H9 (cell line): ENCODE data around the gene UNC79. TPM values are rescaled to one million over a fixed set of nuclear protein-coding genes. Genes with fewer than 3 reads are reported as not detected.

Experiments
- DNase-seq: peaks from one replicate; pipeline ENCODE4 v3.0.0-alpha.2; 2017
- H2AFZ ChIP-seq: one replicate; pipeline ENCODE4 v1.6.1; 2013; ENCODE audit warnings: mild to moderate bottlenecking, low read length, control low read depth, moderate library complexity
- H2AK5ac ChIP-seq: 2 replicates; pipeline ENCODE4 v1.6.1; 2013; ENCODE audit warnings: low read length, control low read depth, mixed read lengths; ENCODE audit not compliant: insufficient read length
- H2BK120ac ChIP-seq: one replicate; pipeline ENCODE4 v1.6.1; 2013; ENCODE audit warnings: low read depth, mild to moderate bottlenecking, low read length, control low read depth, inconsistent platforms; ENCODE audit not compliant: poor library complexity, severe bottlenecking
- H2BK12ac ChIP-seq: 2 replicates; pipeline ENCODE4 v1.6.1; 2013; ENCODE audit warnings: low read length, control low read depth, mixed read lengths, low read depth; ENCODE audit not compliant: insufficient read length
- H2BK15ac ChIP-seq: 2 replicates; pipeline ENCODE4 v1.6.1; 2013; ENCODE audit warnings: low read depth, low read length, control low read depth
- H2BK20ac ChIP-seq: one replicate; pipeline ENCODE4 v1.6.1; 2013; ENCODE audit warnings: low read depth, mild to moderate bottlenecking, low read length, control low read depth, inconsistent platforms; ENCODE audit not compliant: poor library complexity, severe bottlenecking
- H2BK5ac ChIP-seq: 2 replicates; pipeline ENCODE4 v1.6.1; 2013; ENCODE audit warnings: low read length, control low read depth, mixed read lengths; ENCODE audit not compliant: insufficient read length
- H3K14ac ChIP-seq: 2 replicates; pipeline ENCODE4 v1.6.1; 2013; ENCODE audit warnings: low read length, control low read depth; ENCODE audit not compliant: insufficient read depth
- H3K18ac ChIP-seq: 2 replicates; pipeline ENCODE4 v1.6.1; 2013; ENCODE audit warnings: low read depth, mild to moderate bottlenecking, mixed read lengths, low read length, control low read depth; ENCODE audit not compliant: insufficient read length
- H3K23ac ChIP-seq: 2 replicates; pipeline ENCODE4 v1.6.1; 2013; ENCODE audit warnings: low read length, control low read depth, mixed read lengths, low read depth; ENCODE audit not compliant: insufficient read length
- H3K23me2 ChIP-seq: 2 replicates; pipeline ENCODE4 v1.6.1; 2013; ENCODE audit warnings: low read depth, mild to moderate bottlenecking, mixed read lengths, low read length, control low read depth; ENCODE audit not compliant: insufficient read length, poor library complexity, severe bottlenecking
- H3K27ac ChIP-seq: 2 replicates; pipeline ENCODE4 v1.5.1; 2013; ENCODE audit warnings: low read length, control low read depth, mixed read lengths, low read depth; ENCODE audit not compliant: insufficient read length
- H3K27me3 ChIP-seq: 2 replicates; pipeline ENCODE4 v1.6.1; 2013; ENCODE audit warnings: low read length, control low read depth, inconsistent platforms; ENCODE audit not compliant: insufficient read depth
- H3K4ac ChIP-seq: 2 replicates; pipeline ENCODE4 v1.6.1; 2013; ENCODE audit warnings: low read depth, mild to moderate bottlenecking, control low read depth, inconsistent platforms, low read length, moderate library complexity
- H3K4me1 ChIP-seq: 2 replicates; pipeline ENCODE4 v1.6.1; 2013; ENCODE audit warnings: low read length, control low read depth, inconsistent platforms; ENCODE audit not compliant: insufficient read depth
- H3K4me2 ChIP-seq: 2 replicates; pipeline ENCODE4 v1.6.1; 2013; ENCODE audit warnings: low read length, control low read depth, mixed read lengths; ENCODE audit not compliant: insufficient read length, insufficient read depth
- H3K56ac ChIP-seq: 2 replicates; pipeline ENCODE4 v1.6.1; 2013; ENCODE audit warnings: low read depth, mild to moderate bottlenecking, mixed read lengths, low read length, control low read depth; ENCODE audit not compliant: insufficient read length
- H3K79me1 ChIP-seq: 2 replicates; pipeline ENCODE4 v1.6.1; 2013; ENCODE audit warnings: low read depth, mild to moderate bottlenecking, moderate library complexity, low read length, control low read depth, inconsistent platforms; ENCODE audit not compliant: insufficient read depth, poor library complexity, severe bottlenecking
- H3K79me2 ChIP-seq: 2 replicates; pipeline ENCODE4 v1.6.1; 2013; ENCODE audit warnings: low read length, control low read depth, inconsistent platforms; ENCODE audit not compliant: insufficient read depth
- H3K9ac ChIP-seq: 2 replicates; pipeline ENCODE4 v1.6.1; 2013; ENCODE audit warnings: low read length, control low read depth, mixed read lengths; ENCODE audit not compliant: insufficient read length; ENCODE audit errors: extremely low read depth
- H3K9me3 ChIP-seq: one replicate; pipeline ENCODE4 v1.6.1; 2013; ENCODE audit warnings: low read depth, low read length, inconsistent platforms; ENCODE audit not compliant: control insufficient read depth
- H3T11ph ChIP-seq: one replicate; pipeline ENCODE4 v1.6.1; 2013; ENCODE audit warnings: mild to moderate bottlenecking, low read length, control low read depth, inconsistent platforms
- H4K20me1 ChIP-seq: one replicate; pipeline ENCODE4 v1.6.1; 2013; ENCODE audit not compliant: control insufficient read depth, insufficient read length, insufficient read depth
- H4K5ac ChIP-seq: 2 replicates; pipeline ENCODE4 v1.6.1; 2013; ENCODE audit warnings: low read depth, mild to moderate bottlenecking, mixed read lengths, low read length, control low read depth; ENCODE audit not compliant: insufficient read length
- H4K8ac ChIP-seq: replicated peaks from 2 replicates; pipeline ENCODE4 v1.6.1; 2013; ENCODE audit warnings: low read length, control low read depth, mixed read lengths, low read depth; ENCODE audit not compliant: insufficient read length
- H4K91ac ChIP-seq: 2 replicates; pipeline ENCODE4 v1.6.1; 2013; ENCODE audit warnings: low read depth, mild to moderate bottlenecking, moderate library complexity, mixed read lengths, low read length, control low read depth; ENCODE audit not compliant: insufficient read length
- H3K27ac Mint-ChIP-seq, 3 experiments: 2 replicates in 2 of 3; 3 replicates in 1 of 3; pipeline ENCODE4 v1.8.0; 2020 to 2021; ENCODE audit warnings: mixed read lengths in 3 of 3, mild to moderate bottlenecking in 1 of 3, moderate library complexity in 1 of 3
- H3K27me3 Mint-ChIP-seq: 2 replicates; pipeline ENCODE4 v1.8.0; 2021; ENCODE audit warnings: low read depth, mild to moderate bottlenecking, moderate library complexity, mixed read lengths
- H3K36me3 Mint-ChIP-seq, 3 experiments: 2 replicates in 2 of 3; 3 replicates in 1 of 3; pipeline ENCODE4 v1.8.0; 2020 to 2021; ENCODE audit warnings: low read depth in 3 of 3, mixed read lengths in 3 of 3; ENCODE audit not compliant: insufficient read depth in 1 of 3
- H3K4me1 Mint-ChIP-seq, 2 experiments: 2 replicates each; pipeline ENCODE4 v1.8.0; 2020; ENCODE audit warnings: mixed read lengths in 2 of 2
- H3K4me3 Mint-ChIP-seq, 2 experiments: 2 replicates in 1 of 2; 3 replicates in 1 of 2; pipeline ENCODE4 v1.8.0; 2020 to 2021; ENCODE audit warnings: mild to moderate bottlenecking in 2 of 2, mixed read lengths in 2 of 2, moderate library complexity in 1 of 2
- H3K9me3 Mint-ChIP-seq, 2 experiments: 2 replicates in 1 of 2; 3 replicates in 1 of 2; pipeline ENCODE4 v1.8.0; 2020; ENCODE audit warnings: mild to moderate bottlenecking in 2 of 2, mixed read lengths in 2 of 2, moderate library complexity in 1 of 2
- WGBS: extraction: QIAGEN DNeasy Blood & Tissue Kit; methylation state at CpG from one replicate; pipeline ENCODE4 v1.1.7; 2013; ENCODE audit warnings: missing lambda C conversion rate, low lambda C conversion rate, mixed read lengths; ENCODE audit not compliant: insufficient read length; ENCODE audit errors: extremely low coverage; 5-methylcytosine and 5-hydroxymethylcytosine counted together
- total RNA-seq: library from RNA; stranded (reverse); gene quantifications from 2 replicates; pipeline ENCODE4 v1.2.1, GENCODE V29; 2021
- TF ChIP-seq, protein P1 (sequence below): fragments of 200-600 bp; sonication (generic); conservative IDR thresholded peaks from 3 replicates; pipeline ENCODE4 v1.8.0; 2021; ENCODE audit warnings: antibody characterized with exemption, mild to moderate bottlenecking

UNC79 gene
- total RNA-seq, 1 experiment from 2014 or later = 3.0 TPM

- no peak overlapping the region for H3K4ac ChIP-seq
- no peaks in the 10 kb centered on the region; a peak in 1 of 5 replicates for H3K9me3 Mint-ChIP-seq
- no peak overlapping the region for H4K8ac ChIP-seq
- no peak overlapping the region for H4K5ac ChIP-seq
- 0 out of 7 replicates have a peak, but pooled peaks cover 0 to 2% (median 0%) of the 10 kb centered on the region in 3 experiments for H3K36me3 Mint-ChIP-seq
- H2BK20ac ChIP-seq = no peak overlapping the region
- no peak overlapping the region for H3K23ac ChIP-seq
- H4K20me1 ChIP-seq = no peaks in the 10 kb centered on the region
- H3K23me2 ChIP-seq = no peaks in the 10 kb centered on the region
- no peak overlapping the region for H2BK120ac ChIP-seq
- no peak overlapping the region for H3K4me2 ChIP-seq
- no peaks in the 10 kb centered on the region for H3K79me1 ChIP-seq
- DNase-seq = no peak
- H3K9me3 ChIP-seq = no peaks in the 10 kb centered on the region
- no peak overlapping the region for H3K56ac ChIP-seq
- no peak overlapping the region for H3T11ph ChIP-seq
- no peak overlapping the region for H3K4me3 Mint-ChIP-seq
- H3K27ac Mint-ChIP-seq = no peak overlapping the region; a peak in 1 of 7 replicates
- no peak overlapping the region for H3K27ac ChIP-seq
- H3K4me1 Mint-ChIP-seq = peaks cover 4 to 10% of the 10 kb centered on the region in 2 experiments; a peak in 3 of 4 replicates
- no peak overlapping the region for H3K18ac ChIP-seq
- no peak overlapping the region for H2AK5ac ChIP-seq
- H3K14ac ChIP-seq = no peak overlapping the region
- no peaks in the 10 kb centered on the region for H3K27me3 Mint-ChIP-seq
- no peak overlapping the region for H2BK12ac ChIP-seq
- H3K4me1 ChIP-seq = no peaks in the 10 kb centered on the region
- no peak overlapping the region for H2BK5ac ChIP-seq
- WGBS = no CpG with 5 or more reads among the region's 19 CpGs
- H3K27me3 ChIP-seq = no peaks in the 10 kb centered on the region
- TF ChIP-seq, protein P1, sequence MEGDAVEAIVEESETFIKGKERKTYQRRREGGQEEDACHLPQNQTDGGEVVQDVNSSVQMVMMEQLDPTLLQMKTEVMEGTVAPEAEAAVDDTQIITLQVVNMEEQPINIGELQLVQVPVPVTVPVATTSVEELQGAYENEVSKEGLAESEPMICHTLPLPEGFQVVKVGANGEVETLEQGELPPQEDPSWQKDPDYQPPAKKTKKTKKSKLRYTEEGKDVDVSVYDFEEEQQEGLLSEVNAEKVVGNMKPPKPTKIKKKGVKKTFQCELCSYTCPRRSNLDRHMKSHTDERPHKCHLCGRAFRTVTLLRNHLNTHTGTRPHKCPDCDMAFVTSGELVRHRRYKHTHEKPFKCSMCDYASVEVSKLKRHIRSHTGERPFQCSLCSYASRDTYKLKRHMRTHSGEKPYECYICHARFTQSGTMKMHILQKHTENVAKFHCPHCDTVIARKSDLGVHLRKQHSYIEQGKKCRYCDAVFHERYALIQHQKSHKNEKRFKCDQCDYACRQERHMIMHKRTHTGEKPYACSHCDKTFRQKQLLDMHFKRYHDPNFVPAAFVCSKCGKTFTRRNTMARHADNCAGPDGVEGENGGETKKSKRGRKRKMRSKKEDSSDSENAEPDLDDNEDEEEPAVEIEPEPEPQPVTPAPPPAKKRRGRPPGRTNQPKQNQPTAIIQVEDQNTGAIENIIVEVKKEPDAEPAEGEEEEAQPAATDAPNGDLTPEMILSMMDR = no peak
- H2AFZ ChIP-seq = no peak overlapping the region
- no peak overlapping the region for H2BK15ac ChIP-seq
- no peak overlapping the region for H4K91ac ChIP-seq
- H3K9ac ChIP-seq = no peak overlapping the region
- no peaks in the 10 kb centered on the region for H3K79me2 ChIP-seq
Observed at GRCh38 chr14:93727917-93728650, 297.3 kb downstream of the UNC79 start.
